ENCODE measurements around the gene PDE4B. TPM values are rescaled to one million over a fixed set of nuclear protein-coding genes. Genes with fewer than 3 reads are reported as not detected.

Gene PDE4B
- total RNA-seq, 2 experiments from 2014 or later, result 2.4 to 3.1 TPM

DNA sequence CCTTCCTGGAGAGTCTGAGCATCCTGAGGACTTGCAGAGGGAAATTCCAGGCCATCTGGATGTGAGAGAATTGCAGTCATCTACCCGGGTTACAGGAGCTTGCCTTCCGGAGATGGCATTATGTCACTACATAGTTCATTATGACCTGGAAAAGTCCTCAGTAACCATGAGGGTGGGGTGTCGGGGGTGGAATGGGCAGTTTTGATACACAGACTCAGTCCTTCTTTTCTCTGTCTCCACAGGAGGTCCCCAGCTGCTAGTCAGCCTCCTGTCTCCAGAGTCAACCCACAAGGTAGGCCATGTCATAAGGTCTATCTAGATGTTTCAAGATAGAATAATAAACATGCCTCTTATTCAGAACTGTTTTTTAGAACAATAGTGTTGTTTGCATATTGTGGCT, 473.1 kb downstream of the PDE4B start:
- CTCF ChIA-PET (ENCODE audit: unreplicated experiment), result no interaction called here
- Histone ChIP-seq H3K9me3 (ENCODE audit: low read length) (no peaks in the 10 kb centered on the region), H3K4me2 (ENCODE audit: low read length) (no peak overlapping the region), H4K20me1 (ENCODE audit: insufficient read depth, low read length) (no peaks in the 10 kb centered on the region), H2AFZ (ENCODE audit: low read length) (no peak overlapping the region; the same call in 1 of the 2 replicates), H3K79me2 (ENCODE audit: insufficient read depth, low read depth, low read length) (no peaks in the 10 kb centered on the region), H3K36me3 (ENCODE audit: insufficient read depth, low read length) (no peaks in the 10 kb centered on the region), H3K4me1 (ENCODE audit: insufficient read depth, low read length, poor library complexity, severe bottlenecking) (peaks cover 8% of the 10 kb centered on the region), H3K9me2 (ENCODE audit: insufficient read depth, low read length) (no peaks in the 10 kb centered on the region), H3K4me3 (ENCODE audit: low read depth, low read length, poor library complexity, severe bottlenecking) (no peak overlapping the region), H3K27ac (ENCODE audit: low read depth, low read length, poor library complexity, severe bottlenecking) (no peak overlapping the region)
- intact Hi-C loops (cut with micrococcal nuclease; ENCODE audit: unreplicated experiment), result no loop called here
- POLR2A ChIA-PET, result no interaction called here
- BruUV-seq (replicated peaks), result no TSS peak
- TF ChIP-seq CTCF (conservative IDR thresholded peaks at IDR 0.05; ENCODE audit: low read length), result no peak
- no peak for TF ChIP-seq EZH2phosphoT487 (IDR thresholded peaks at IDR 0.05; ENCODE audit: borderline replicate concordance, low read depth, low read length)
- DNase-seq (ENCODE audit: low spot score), result no peak

DNA sequence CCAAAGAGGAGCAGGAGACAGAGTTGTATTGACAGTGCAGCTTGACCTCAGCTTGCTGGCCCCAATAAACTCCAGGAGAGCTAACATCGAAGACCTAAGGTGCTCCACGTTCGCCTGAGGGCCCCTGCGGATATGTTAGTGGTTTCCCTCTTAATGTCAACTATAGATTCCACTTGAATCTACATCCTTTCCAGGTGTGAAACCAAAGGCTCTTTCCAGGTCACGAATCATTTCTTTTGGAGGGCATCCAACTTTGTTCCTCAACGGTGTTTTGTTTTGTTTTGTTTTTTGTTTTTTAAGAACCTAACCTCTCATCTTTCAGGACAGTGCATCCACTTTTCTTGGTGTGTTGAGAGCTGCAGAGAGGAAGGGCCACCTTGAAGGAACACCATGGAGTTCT, 473.7 kb downstream of the PDE4B start:
- POLR2A ChIA-PET, result interaction anchor here (0.6 to 1.3 kb wide), 2 partner anchors 76 to 875 kb away, joined by 3 read pairs; no protein-coding TSS in a partner anchor
- no peak overlapping the region for H3K4me2 ChIP-seq (ENCODE audit: low read length)
- intact Hi-C loops (cut with micrococcal nuclease; ENCODE audit: unreplicated experiment), result no loop called here

More for the DNA sequence above, 473.7 kb downstream of the PDE4B start:
- BruUV-seq (replicated peaks), result no TSS peak
- H3K4me3 ChIP-seq (ENCODE audit: low read depth, low read length, poor library complexity, severe bottlenecking), result no peak overlapping the region
- no peaks in the 10 kb centered on the region for H3K79me2 ChIP-seq (ENCODE audit: insufficient read depth, low read depth, low read length)
- no peak overlapping the region for H3K27ac ChIP-seq (ENCODE audit: low read depth, low read length, poor library complexity, severe bottlenecking)
- no peak overlapping the region; the same call in 1 of the 2 replicates for H2AFZ ChIP-seq (ENCODE audit: low read length)
- TF ChIP-seq CTCF (conservative IDR thresholded peaks at IDR 0.05; ENCODE audit: low read length) (no peak), EZH2phosphoT487 (IDR thresholded peaks at IDR 0.05; ENCODE audit: borderline replicate concordance, low read depth, low read length) (no peak)
- H3K9me2 ChIP-seq (ENCODE audit: insufficient read depth, low read length), result no peaks in the 10 kb centered on the region
- no peak for DNase-seq (ENCODE audit: low spot score)
- CTCF ChIA-PET (ENCODE audit: unreplicated experiment), result no interaction called here
- peaks cover 14% of the 10 kb centered on the region for H3K4me1 ChIP-seq (ENCODE audit: insufficient read depth, low read length, poor library complexity, severe bottlenecking)
- no peaks in the 10 kb centered on the region for H3K36me3 ChIP-seq (ENCODE audit: insufficient read depth, low read length)
- no peaks in the 10 kb centered on the region for H3K9me3 ChIP-seq (ENCODE audit: low read length)
- H4K20me1 ChIP-seq (ENCODE audit: insufficient read depth, low read length), result no peaks in the 10 kb centered on the region
